NCI-H1048 (cell line): ENCODE data around the gene PPARA.

Source experiments
- DNase-seq: peaks from one replicate; lab custom pipeline; 2025; lab: John Stamatoyannopoulos, UW

PPARA gene

GRCh38 chr22:46113910-46114517, 36.3 kb upstream of the PPARA start:
- no peak for DNase-seq

GRCh38 chr22:46114518-46115387, 35.6 kb upstream of the PPARA start:
- no peak for DNase-seq

- DNase-seq, result no peak
Measured at GRCh38 chr22:46115388-46115678, 35.0 kb upstream of the PPARA start.

- no peak for DNase-seq
Measured at GRCh38 chr22:46115755-46116490, 34.4 kb upstream of the PPARA start.

- peak; percentile 55 for DNase-seq
Measured at GRCh38 chr22:46116491-46116958, 33.8 kb upstream of the PPARA start.

GRCh38 chr22:46117206-46118199, 32.8 kb upstream of the PPARA start:
- DNase-seq, result no peak

- DNase-seq, result no peak
Measured at GRCh38 chr22:46119093-46119728, 31.1 kb upstream of the PPARA start.

- no peak for DNase-seq
Measured at GRCh38 chr22:46119729-46120419, 30.5 kb upstream of the PPARA start.

- DNase-seq, result no peak
Measured at GRCh38 chr22:46120420-46120737, 29.9 kb upstream of the PPARA start.

GRCh38 chr22:46121079-46121478, 29.2 kb upstream of the PPARA start:
- DNase-seq, result no peak

- no peak for DNase-seq
Measured at GRCh38 chr22:46121523-46122287, 28.6 kb upstream of the PPARA start.

- peak; percentile 18 for DNase-seq
Measured at GRCh38 chr22:46122511-46122971, 27.8 kb upstream of the PPARA start.

GRCh38 chr22:46122980-46123693, 27.2 kb upstream of the PPARA start:
- DNase-seq, result no peak

- DNase-seq, result no peak
Measured at GRCh38 chr22:46123694-46124382, 26.5 kb upstream of the PPARA start.

GRCh38 chr22:46124383-46125144, 25.8 kb upstream of the PPARA start:
- no peak for DNase-seq

GRCh38 chr22:46125311-46125710, 25.0 kb upstream of the PPARA start:
- no peak for DNase-seq

GRCh38 chr22:46125816-46126765, 24.2 kb upstream of the PPARA start:
- no peak for DNase-seq
